ENCODE measurements around the gene HRH1.

HRH1 gene

DNA sequence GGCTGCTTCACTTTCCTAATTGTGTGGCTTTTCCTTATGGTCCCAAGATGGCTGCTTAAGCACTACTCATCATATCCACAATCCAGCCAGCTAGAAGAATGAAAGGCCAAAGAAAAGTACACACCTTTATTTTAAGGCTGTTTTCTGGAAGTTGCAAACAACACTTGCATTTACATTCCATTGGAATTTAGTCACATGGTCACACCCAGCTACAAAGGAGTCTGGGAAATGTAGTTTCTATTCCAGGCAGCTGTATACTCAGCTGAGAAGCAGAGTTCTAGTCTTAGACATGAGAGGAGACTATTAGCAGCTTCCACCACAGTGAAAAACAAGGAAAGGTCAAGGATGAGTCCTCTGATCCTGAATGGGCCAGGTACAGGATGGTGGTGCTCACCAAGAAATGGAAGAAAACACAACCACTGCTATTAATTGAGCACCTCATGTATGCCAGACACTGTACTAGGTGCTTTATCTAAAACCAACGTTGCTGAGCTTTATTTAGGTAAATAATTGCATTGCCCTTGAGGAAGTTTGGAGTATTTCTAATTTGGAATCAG, 89.9 kb downstream of the HRH1 start:
- TF ChIP-seq, protein P1, sequence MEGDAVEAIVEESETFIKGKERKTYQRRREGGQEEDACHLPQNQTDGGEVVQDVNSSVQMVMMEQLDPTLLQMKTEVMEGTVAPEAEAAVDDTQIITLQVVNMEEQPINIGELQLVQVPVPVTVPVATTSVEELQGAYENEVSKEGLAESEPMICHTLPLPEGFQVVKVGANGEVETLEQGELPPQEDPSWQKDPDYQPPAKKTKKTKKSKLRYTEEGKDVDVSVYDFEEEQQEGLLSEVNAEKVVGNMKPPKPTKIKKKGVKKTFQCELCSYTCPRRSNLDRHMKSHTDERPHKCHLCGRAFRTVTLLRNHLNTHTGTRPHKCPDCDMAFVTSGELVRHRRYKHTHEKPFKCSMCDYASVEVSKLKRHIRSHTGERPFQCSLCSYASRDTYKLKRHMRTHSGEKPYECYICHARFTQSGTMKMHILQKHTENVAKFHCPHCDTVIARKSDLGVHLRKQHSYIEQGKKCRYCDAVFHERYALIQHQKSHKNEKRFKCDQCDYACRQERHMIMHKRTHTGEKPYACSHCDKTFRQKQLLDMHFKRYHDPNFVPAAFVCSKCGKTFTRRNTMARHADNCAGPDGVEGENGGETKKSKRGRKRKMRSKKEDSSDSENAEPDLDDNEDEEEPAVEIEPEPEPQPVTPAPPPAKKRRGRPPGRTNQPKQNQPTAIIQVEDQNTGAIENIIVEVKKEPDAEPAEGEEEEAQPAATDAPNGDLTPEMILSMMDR (IDR thresholded peaks at IDR 0.05; ENCODE audit: control insufficient read depth, insufficient read depth, low read depth, low read length, missing control alignments) = no peak
- DNase-seq (ENCODE audit: low read depth) = no peak

DNA sequence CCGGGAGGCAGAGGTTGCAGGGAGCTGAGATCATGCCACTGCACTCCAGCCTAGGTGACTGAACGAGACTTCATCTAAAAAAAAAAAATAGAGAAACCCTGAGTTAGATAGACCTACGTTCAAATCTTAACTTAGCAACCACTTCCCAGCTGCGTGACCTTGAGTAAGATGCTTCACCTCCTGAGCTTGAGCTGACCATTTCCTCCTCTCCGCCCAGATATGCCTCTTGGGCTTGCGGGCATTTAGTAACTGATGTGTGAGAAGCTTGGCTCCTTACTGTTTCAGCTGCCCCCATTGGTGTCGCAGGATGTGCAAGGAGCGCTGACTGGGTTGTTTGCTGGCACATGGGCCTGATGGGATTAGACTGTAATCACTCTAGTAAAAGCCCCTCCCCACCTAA, 91.0 kb downstream of the HRH1 start:
- no peak for DNase-seq (ENCODE audit: low read depth)
- no peak overlapping the region for H3K4me3 ChIP-seq (ENCODE audit: control insufficient read depth, low read depth, low read length)
- TF ChIP-seq, protein P1 (IDR thresholded peaks at IDR 0.05; ENCODE audit: control insufficient read depth, insufficient read depth, low read depth, low read length, missing control alignments) = no peak

More for the DNA sequence above, 89.9 kb downstream of the HRH1 start:
- H3K4me3 ChIP-seq (ENCODE audit: control insufficient read depth, low read depth, low read length) = no peak overlapping the region

DNA sequence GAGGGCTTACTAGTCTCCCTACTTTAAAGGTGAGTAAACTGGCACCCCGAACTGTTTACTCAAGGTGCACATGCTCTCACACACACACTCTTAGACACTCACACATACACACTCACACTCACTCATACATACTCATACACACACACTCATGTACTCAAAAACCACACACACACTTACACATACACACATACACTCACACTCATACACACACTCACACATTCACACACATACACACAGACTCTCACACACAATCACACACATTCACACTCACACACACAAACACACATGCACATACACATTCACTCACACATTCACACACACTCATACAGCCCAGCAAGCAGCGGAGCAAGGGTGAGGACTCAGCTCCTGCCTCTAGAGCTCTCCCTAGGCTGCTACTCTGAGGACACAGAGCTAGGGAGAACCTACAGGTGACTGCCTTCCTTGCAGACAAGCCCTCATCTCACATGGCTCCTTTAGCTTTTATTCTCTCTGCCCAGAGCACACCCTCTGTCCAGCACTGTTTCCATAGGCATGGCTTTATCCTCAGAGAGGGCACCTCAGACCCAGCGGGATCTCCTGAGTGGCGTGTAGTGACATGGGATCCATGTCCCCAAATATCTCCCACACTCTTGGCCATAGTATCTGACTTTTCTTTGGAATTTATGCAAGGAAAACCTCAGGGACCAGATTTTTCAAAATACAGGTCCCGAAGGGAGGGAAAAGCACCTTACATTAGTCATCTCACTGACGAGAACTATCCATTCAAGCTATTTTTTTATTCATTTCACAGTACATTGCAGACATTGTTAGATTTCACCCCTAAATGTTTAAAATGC, 91.8 kb downstream of the HRH1 start:
- TF ChIP-seq, protein P1 (IDR thresholded peaks at IDR 0.05; ENCODE audit: control insufficient read depth, insufficient read depth, low read depth, low read length, missing control alignments) = no peak
- no peak overlapping the region for H3K4me3 ChIP-seq (ENCODE audit: control insufficient read depth, low read depth, low read length)
- DNase-seq (ENCODE audit: low read depth) = no peak

DNA sequence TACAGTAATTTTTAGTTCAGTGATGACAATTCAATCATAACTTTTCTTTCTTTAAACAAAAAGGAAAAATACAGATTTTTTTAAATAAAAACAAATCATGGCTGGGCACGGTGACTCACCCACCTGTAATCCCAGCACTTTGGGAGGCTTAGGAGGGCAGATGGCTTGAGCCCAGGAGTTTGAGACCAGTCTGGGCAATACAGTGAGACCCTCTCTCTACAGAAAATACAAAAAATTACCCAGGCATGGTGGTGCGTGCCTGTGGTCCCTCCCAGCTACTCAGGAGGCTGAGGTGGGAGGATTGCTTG, 92.3 kb downstream of the HRH1 start:
- no peak overlapping the region for H3K4me3 ChIP-seq (ENCODE audit: control insufficient read depth, low read depth, low read length)
- no peak for DNase-seq (ENCODE audit: low read depth)
- TF ChIP-seq, protein P1 (IDR thresholded peaks at IDR 0.05; ENCODE audit: control insufficient read depth, insufficient read depth, low read depth, low read length, missing control alignments) = no peak

DNA sequence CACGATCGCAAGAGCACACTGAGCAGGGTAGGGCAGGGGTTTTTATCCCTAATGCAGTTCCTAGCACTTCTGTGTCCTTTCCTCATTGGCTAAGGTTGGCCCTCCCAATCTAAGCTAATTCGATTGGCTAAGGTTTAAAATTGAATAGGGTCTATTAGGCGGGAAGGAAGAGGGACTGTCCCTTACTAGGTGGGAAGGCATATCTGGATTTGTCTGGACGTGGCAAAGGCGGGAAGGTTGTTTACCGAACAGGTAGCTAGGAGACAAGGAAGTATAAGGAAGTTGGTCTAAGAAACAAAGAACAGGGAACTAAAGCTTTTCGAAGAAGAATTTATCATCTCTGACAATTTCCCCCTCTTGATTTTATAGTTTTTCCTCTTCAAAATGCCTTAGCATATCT, 93.1 kb downstream of the HRH1 start:
- TF ChIP-seq, protein P1 (IDR thresholded peaks at IDR 0.05; ENCODE audit: control insufficient read depth, insufficient read depth, low read depth, low read length, missing control alignments) = no peak
- H3K4me3 ChIP-seq (ENCODE audit: control insufficient read depth, low read depth, low read length) = no peak overlapping the region
- no peak for DNase-seq (ENCODE audit: low read depth)

DNA sequence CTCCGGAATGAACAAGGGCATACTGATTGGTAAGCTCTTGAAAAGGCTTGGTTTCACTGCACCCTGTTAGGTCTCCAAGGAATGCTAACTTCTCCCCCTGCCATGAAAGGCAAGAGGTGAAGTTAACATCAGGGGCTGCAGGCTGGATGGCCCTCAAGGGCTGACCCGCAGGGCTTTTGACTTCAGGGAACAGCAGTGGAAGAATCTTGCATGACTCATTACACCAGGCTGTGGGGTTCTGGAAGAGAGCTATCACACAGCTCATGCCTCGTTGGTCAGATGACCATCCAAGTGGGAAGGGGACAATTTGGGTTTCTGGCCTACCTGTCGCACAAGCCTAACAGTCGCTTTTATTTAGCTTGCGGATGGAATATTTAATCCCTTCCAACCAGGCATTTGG, 94.3 kb downstream of the HRH1 start:
- DNase-seq (ENCODE audit: low read depth) = no peak
- TF ChIP-seq, protein P1 (IDR thresholded peaks at IDR 0.05; ENCODE audit: control insufficient read depth, insufficient read depth, low read depth, low read length, missing control alignments) = no peak

More for the DNA sequence above, 94.3 kb downstream of the HRH1 start:
- no peak overlapping the region for H3K4me3 ChIP-seq (ENCODE audit: control insufficient read depth, low read depth, low read length)
